ENCODE measurements around the gene MEI1.
"Not testable (repeated sequence)": the region's sequence is repeated elsewhere in the genome, so short reads cannot be mapped to it uniquely, and the experiment has no call there.

Gene MEI1

GRCh38 chr22:41682033-41682807 lies 17.1 kb upstream of the MEI1 start:
- DNase-seq (ENCODE audit: low read depth in 2 of 3, low spot score in 2 of 3) = peak; percentile 66 to 77 (median 69)

GRCh38 chr22:41683052-41683451 lies 16.3 kb upstream of the MEI1 start:
- no peak for DNase-seq (ENCODE audit: low read depth in 2 of 3, low spot score in 2 of 3)

DNA sequence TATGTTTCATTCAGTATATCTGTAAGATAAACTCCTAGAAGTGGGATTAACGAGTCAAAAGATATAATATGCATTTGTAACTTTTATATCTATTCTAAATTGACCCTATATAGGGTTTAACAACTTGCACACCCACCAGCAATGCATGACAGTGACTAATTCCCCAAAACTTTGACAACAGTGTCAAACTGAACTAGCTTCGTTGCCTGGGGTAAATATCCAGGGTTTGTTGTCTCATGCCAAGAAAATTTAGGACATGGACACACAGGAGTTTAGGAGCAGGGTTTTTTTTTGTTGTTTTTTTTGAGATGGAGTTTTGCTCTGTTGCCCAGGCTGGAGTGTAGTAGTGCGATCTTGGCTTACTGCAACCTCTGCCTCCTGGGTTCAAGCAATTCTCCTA lies 15.7 kb upstream of the MEI1 start:
- DNase-seq (ENCODE audit: low read depth in 2 of 3, low spot score in 2 of 3) = no peak

- no peak for DNase-seq (ENCODE audit: low read depth in 2 of 3, low spot score in 2 of 3)
Measured at GRCh38 chr22:41684194-41684593, 15.1 kb upstream of the MEI1 start.

DNA sequence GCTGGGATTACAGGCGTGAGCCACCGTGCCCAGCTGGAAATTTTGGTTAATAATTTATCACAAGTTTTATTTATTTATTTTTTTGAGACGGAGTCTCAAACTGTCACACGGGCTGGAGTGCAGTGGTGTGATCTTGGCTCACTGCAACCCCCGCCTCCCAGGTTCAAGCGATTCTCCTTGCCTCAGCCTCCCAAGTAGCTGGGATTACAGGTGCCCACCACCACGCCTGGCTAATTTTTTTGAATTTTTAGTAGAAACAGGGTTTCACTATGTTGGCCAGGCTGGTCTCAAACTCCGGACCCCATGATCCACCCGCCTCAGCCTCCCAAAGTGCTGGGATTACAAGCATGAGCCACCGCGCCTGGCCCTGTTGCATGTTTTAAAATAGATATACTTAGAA lies 12.4 kb upstream of the MEI1 start:
- DNase-seq (ENCODE audit: low read depth in 2 of 3, low spot score in 2 of 3) = not testable (repeated sequence)

- no peak for DNase-seq (ENCODE audit: low read depth in 2 of 3, low spot score in 2 of 3)
Measured at GRCh38 chr22:41687901-41688364, 11.4 kb upstream of the MEI1 start.

GRCh38 chr22:41688365-41689211 lies 10.7 kb upstream of the MEI1 start, which contains the start of gene SNU13:
Gene SNU13 (minus strand): TSS chr22:41688867. CDS start chr22:41688796, 71 bp downstream.
- peak; percentile 62 to 84 (median 83) for DNase-seq (ENCODE audit: low read depth in 2 of 3, low spot score in 2 of 3)

DNA sequence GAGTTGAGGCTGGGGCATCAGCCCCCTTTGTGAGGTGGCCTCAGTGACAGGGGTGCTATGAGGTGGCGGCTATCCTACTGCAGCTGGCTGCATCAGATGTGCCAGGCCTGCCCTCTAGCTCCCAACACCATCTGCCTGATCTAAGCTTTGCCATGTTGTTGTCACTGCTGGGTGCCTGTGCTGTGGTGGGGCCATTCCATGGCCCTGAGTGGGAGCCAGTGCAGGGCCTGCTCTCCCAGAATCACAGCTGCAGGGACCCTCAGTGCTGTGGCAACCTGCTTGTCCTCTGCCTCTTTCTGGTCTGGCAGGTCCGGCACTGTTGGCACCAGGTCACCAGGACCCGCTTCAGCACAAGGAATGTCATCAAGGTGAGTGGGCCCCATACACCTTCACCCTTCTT lies 8.8 kb upstream of the MEI1 start:
- DNase-seq (ENCODE audit: low read depth in 2 of 3, low spot score in 2 of 3) = no peak

DNA sequence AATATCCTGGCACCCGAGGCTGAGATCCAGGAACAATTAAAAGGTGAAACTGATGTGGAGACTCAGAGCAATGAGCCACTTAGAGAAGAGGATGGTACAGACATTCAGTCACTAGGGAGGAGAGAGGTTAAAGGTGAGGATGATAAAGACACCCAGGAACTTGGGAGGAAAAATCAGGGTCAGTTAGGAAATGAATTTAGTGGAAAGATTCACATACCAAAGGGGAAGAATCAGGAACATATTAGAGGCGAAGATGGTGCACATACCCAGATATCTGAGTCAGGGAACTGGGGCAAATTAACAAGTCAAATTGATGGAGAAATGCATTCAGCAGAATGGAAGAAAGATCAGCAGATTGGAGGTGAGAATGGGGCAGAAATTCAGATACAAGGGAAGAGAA lies 4.1 kb upstream of the MEI1 start:
- DNase-seq (ENCODE audit: low read depth in 2 of 3, low spot score in 2 of 3) = no peak

- DNase-seq (ENCODE audit: low read depth in 2 of 3, low spot score in 2 of 3) = no peak
Measured at GRCh38 chr22:41696703-41697102, 2.6 kb upstream of the MEI1 start.

DNA sequence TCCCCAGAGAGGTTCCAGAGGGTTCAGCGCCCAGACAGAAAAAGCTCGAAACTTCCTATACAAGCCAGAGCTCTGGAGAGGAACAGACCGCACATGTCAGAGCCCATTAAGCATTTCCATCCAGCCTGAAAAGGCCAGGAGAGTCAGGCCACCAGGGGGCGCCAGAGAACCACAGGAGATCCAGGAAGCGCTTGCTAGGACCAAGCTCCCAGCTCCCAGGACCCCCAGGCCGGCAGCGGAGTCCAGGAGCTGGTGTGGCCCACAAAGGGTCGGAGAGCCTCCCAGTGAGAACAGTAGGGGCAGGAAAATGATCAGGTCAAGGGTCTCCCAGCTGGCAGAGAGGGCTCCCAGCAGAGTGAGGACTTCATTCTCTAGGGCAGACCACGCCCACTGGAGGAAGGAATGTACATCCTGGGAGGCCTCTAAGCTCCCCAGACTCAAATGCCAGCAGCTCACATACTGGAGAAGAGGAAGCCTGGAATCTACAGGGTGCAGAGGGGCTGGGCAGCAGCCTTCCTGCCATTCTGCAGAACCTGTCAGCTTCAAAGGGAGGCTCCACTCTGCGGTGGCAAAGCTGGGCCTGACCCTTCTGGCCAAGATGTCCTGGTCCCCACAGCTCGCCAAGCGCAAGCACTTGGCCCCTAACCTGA lies 2.1 kb upstream of the MEI1 start:
- peak; percentile 62 to 99 (median 99) for DNase-seq (ENCODE audit: low read depth in 2 of 3, low spot score in 2 of 3)

- no peak for DNase-seq (ENCODE audit: low read depth in 2 of 3, low spot score in 2 of 3)
Measured at GRCh38 chr22:41700108-41700364, 733 bp downstream of the MEI1 start.

- DNase-seq (ENCODE audit: low read depth in 2 of 3, low spot score in 2 of 3) = no peak
Measured at GRCh38 chr22:41702763-41703162, 3.5 kb downstream of the MEI1 start.

DNA sequence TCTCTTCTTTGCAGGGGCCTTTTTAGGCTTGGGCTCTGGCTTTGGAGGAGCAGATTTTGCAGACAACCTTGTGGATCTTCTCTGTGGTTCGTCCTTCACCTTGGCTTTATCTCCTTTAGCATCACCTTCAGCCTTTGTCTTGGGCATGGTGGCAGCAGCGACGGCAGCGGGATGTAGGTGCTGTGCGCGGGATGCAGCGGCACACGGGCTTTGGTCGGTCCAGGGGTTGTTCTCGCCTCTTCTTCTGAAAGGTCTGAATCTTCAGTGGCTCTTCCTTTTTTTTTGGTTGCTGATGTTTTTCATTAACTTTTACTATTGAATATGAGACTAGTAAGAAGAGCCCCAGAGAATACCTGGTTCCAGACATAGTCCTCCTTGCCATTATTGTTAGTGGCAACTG lies 10.0 kb downstream of the MEI1 start:
- DNase-seq (ENCODE audit: low read depth in 2 of 3, low spot score in 2 of 3) = no peak

DNA sequence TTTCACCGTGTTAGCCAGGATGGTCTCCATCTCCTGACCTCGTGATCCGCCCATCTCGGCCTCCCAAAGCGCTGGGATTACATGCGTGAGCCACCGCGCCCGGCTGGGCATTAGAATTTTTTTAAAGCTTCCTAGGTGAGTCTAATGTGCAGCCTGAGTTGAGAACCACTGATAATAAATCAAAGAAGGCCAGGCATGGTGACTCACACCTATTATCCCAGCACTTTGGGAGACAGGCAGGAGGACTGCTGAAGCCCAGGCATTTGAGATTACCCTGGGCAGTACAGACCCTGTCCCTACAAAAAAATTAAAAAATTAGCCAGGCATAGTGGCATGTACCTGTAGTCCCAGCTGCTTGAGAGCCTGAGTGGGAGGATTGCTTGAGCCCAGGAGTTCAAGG lies 13.7 kb downstream of the MEI1 start:
- no peak for DNase-seq (ENCODE audit: low read depth in 2 of 3, low spot score in 2 of 3)

DNA sequence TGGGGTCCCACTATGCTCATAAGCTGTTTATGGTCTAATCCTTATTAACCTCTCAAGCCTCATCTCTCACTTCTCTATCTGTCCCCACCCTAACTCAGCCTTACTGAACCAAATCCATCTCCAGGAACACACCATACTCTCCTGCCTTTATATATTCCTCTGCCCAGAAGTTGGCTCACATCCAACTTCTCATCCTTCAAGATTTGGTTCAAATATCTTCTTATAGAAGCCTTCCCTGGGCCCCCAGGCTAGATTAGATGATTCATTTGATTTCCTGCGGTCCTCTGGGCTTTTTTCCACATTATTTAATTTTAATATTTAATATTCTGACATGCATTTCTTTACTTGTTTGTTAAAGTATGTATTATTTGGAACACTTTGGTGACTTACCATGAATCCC lies 23.2 kb downstream of the MEI1 start:
- DNase-seq (ENCODE audit: low read depth in 2 of 3, low spot score in 2 of 3) = no peak

DNA sequence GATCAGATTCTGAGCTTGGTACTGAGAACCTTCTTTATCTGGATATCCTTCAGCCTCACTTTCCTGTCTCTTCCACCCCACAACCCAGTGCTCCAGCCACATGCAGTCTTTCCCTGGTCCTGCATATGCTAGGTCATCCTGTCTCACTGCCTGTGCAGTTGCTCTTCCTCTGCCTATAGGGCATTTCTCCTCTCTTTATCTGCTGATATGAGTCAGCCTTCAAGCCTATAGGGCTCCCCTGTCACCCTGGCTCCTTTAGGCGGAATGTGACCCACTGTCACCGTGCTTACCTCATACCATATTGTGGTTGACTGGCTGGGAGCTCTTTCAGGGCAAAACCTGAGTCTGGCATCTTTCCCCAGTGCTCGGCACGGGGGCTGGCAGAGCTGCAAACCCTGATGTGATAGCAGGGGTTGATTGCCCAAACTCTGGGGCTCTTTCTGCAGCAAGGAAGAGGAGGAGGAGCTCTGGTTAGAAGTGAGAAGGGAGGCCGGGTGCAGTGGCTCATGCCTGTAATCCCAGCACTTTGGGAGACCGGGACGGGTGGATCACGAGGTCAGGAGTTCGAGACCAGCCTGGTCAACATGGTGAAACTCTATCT lies 26.3 kb downstream of the MEI1 start:
- no peak for DNase-seq (ENCODE audit: low read depth in 2 of 3, low spot score in 2 of 3)

GRCh38 chr22:41731609-41732008 lies 32.3 kb downstream of the MEI1 start:
- DNase-seq (ENCODE audit: low read depth in 2 of 3, low spot score in 2 of 3) = no peak

DNA sequence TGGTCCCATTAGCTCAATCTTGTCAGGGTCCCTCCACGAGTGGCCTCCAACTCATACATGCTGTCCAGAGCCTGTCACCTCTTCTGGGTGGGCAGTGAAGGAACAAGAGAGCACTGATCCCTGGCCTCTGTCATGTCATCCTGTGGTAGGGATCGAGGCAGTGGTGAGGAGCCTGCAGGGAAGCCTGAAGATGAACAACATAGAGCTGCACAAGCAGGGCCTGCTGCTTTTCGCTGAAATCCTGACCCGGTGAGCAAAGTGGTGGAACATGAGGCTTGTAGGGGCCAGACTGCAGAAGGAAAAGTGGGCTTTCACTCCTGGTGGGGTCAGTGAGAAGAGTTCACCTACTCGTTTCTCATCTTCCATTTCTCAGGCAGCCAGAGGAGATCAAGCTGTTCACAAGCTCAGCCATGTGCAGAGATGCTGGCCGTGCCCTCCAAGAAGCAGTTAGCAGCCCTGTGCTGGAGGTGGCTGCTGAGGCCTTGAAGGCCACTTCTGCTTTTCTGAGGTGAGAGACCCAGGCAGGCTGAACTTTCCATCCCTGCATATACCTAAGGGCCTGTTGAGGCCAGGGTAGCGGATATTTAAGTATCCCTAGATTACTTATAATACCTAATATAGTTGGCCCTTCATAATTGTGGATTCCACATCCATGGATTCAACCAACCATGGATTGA lies 32.9 kb downstream of the MEI1 start:
- no peak for DNase-seq (ENCODE audit: low read depth in 2 of 3, low spot score in 2 of 3)

- DNase-seq (ENCODE audit: low read depth in 2 of 3, low spot score in 2 of 3) = not testable (repeated sequence)
Measured at GRCh38 chr22:41733241-41733640, 33.9 kb downstream of the MEI1 start.

DNA sequence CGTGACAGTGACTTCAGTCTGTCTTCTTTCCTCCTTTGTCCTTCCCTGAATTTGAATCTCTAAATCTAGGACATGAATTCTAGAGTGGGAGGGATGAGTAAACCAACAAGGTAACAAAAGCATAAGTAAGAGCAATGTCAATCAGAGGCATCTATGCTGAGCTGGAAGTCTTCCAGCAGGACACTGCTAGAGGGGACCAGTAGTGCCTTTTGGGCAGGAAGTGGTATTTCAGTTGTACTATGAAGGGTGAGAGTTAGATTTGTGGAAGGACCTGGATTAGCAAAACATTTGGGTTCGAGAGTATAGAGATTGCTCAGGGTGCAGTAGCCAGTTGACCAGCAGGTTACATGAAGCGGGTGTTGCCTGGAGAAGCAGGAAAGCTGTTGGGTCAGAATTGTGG lies 40.3 kb downstream of the MEI1 start:
- DNase-seq (ENCODE audit: low read depth in 2 of 3, low spot score in 2 of 3) = no peak
